RWPE1 (cell line): Measurements from ENCODE around the gene ZNF266.
A peak's percentile ranks its signal among the peaks of the same experiment; 100 is the strongest.

Experiments
- CTCF ChIA-PET: fragments of 350-600 bp; sonication (Branson Sonifier 250); formaldehyde crosslinking; extraction: SDS; loops from one replicate; lab custom pipeline; 2021; lab: Yijun Ruan, JAX
- POLR2A ChIA-PET: fragments of 400-600 bp; formaldehyde crosslinking; extraction: SDS; loops from one replicate; lab custom pipeline; 2020; ENCODE audit warnings: antibody characterized with exemption; ENCODE audit not compliant: low non-redundant PET; lab: Yijun Ruan, JAX
- DNase-seq: peaks from one replicate; pipeline ENCODE4 v3.0.0; 2012; ENCODE audit warnings: low spot score
- H3K27ac ChIP-seq: fragments of 450-650 bp; 2 replicates; pipeline ENCODE4 v1.5.1; 2017
- TF ChIP-seq, protein P1 (sequence below): fragments of 450-650 bp; conservative IDR thresholded peaks from 2 replicates; pipeline ENCODE4 v1.5.1; 2017; ENCODE audit warnings: low read depth, mild to moderate bottlenecking

Gene ZNF266

DNA sequence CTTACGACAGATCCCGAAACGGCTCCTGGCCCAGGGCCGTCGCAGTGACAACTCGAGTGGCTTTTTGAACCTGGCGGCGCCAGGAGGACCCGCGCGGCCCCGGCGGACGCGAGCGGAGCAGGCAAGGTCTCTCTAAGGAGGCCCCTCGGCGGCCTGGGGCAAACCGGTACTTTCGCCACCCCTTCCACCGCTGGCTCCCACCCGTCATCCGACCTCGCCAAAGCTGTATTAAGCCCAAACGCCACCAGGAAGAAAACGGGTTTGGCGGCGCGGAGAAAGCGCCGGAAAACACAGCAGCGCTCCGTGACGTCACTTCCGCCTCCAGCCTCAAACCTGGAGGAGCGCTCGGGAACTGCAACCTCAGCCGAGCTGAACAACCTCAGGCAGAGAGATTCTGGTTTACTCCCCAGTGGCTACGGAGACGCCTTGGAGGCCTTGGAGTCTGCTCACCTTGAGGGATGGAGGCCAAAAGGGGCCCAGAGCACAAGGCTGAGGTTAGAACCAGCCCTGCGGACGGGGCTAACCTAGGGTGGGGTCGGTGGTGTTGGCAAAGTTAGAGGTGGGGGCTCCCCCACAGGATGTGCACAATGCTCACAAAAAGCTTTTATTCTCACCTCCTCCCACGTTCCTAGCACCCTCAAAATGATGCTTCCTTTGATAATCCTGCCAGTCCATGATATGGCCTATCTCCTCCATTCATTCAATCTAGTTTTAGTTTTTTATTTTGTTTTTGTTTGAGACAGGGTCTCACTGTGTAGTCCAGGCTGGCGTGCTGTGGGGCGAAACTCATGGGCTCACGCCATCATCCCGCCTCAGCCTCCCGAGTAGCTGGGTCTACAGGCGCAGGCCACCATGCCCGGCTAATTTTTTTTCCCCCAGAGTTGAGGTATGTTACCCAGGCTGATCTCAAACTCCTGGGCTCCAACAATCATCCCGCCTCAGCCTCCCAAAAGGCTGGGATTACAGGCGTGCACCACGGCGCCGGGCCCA lies at the start of gene ZNF266:
TSS of gene ZNF266 (minus strand) at position 295 of the 990 bp plus-strand sequence. CDS start 15,484 bp downstream, outside the sequence.
- H3K27ac ChIP-seq = peak within 1 kb of the TSS; percentile 81
- DNase-seq = peak; percentile 92
- ChIA-PET POLR2A (no interaction called here), CTCF (interaction anchor here (0.6 to 1.1 kb wide), 5 partner anchors 19 to 1088 kb away, joined by 3 read pairs; no protein-coding TSS in a partner anchor)
- TF ChIP-seq, protein P1, sequence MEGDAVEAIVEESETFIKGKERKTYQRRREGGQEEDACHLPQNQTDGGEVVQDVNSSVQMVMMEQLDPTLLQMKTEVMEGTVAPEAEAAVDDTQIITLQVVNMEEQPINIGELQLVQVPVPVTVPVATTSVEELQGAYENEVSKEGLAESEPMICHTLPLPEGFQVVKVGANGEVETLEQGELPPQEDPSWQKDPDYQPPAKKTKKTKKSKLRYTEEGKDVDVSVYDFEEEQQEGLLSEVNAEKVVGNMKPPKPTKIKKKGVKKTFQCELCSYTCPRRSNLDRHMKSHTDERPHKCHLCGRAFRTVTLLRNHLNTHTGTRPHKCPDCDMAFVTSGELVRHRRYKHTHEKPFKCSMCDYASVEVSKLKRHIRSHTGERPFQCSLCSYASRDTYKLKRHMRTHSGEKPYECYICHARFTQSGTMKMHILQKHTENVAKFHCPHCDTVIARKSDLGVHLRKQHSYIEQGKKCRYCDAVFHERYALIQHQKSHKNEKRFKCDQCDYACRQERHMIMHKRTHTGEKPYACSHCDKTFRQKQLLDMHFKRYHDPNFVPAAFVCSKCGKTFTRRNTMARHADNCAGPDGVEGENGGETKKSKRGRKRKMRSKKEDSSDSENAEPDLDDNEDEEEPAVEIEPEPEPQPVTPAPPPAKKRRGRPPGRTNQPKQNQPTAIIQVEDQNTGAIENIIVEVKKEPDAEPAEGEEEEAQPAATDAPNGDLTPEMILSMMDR = peak; percentile 64

DNA sequence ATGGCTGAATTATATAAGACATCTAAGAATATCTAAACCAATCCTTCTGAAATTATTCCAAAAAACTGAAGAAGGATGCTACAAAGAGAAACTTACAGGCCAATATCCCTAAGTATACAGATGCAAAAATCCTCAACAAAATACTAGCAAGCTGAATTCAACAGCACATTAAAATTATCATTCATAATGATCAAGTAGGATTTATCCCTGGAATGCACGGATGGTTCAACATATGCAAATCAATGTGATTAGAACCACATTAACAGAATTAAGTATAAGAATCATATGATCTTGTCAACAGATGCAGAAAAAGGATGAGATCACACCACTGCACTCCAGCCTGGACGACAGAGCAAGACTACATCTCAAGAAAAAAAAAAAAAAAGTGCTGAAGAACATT lies 49.8 kb upstream of the ZNF266 start:
- CTCF ChIA-PET = interaction anchor here (0.5 to 0.7 kb wide), 2 partner anchors 297 to 320 kb away, joined by 3 to 5 read pairs; no protein-coding TSS in a partner anchor
- POLR2A ChIA-PET = no interaction called here
- TF ChIP-seq, protein P1 = no peak
- DNase-seq = no peak
- H3K27ac ChIP-seq = no peak overlapping the region

DNA sequence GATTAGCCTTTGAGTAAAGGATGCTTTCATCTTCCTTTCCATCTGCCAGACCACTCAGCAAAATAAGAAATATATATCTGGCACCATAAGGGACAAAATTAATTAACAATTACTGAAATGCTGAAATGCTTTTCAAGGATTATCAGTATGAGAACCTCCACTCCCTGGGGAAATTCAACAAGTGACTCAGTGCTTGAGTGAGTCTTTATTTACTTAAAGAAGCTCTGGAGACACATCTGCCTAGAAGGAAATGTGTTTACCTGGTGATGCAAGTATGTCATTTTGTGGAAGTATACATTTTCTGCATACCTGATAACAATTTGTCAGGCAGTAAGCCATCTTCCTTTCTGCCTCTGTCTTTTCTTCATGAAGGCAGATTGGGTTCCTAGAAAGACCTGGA lies 39.6 kb upstream of the ZNF266 start:
- H3K27ac ChIP-seq = no peak overlapping the region
- no peak for DNase-seq
- CTCF ChIA-PET = no interaction called here
- TF ChIP-seq, protein P1 = no peak
- POLR2A ChIA-PET = no interaction called here

DNA sequence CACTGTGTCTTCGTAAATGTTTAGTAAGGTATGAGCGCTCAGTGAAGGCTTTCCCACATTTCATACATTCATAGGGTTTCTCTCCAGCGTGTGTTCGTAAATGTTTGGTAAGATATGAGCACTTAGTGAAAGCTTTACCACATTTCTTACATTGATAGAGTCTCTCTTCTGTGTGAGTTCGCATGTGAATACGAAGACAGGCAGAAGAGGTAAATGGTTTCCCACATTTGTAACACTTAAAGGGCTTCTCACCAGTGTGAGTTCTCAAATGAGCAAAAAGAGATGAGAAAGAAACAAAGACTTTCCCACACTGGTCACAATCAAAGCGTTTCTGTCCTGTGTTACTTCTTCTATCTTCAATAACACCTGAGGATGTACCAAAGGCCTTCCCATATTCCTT lies 31.8 kb upstream of the ZNF266 start:
- TF ChIP-seq, protein P1 = no peak
- no peak for DNase-seq
- H3K27ac ChIP-seq = no peak overlapping the region
- ChIA-PET POLR2A (no interaction called here), CTCF (no interaction called here)

DNA sequence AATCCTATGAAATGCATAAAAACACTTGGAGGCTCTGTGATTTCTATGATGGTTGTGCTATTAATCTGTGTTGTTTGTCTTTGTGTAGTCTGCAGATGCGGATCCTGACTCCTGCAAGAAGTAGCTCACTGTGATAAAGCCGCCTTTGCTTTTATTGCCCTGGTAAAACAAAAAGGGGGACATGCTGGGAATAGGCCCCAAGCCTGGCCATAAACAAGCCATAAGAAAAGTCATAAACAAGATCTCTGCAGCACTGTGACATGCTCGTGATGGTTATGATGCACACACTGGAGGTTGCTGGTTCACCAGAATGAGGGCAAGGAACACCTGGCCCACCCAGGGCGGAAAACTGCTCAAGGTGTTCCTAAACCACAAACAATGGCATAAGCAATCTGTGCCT lies 26.6 kb upstream of the ZNF266 start:
- no peak overlapping the region for H3K27ac ChIP-seq
- POLR2A ChIA-PET = no interaction called here
- TF ChIP-seq, protein P1 = no peak
- DNase-seq = no peak
- CTCF ChIA-PET = no interaction called here

DNA sequence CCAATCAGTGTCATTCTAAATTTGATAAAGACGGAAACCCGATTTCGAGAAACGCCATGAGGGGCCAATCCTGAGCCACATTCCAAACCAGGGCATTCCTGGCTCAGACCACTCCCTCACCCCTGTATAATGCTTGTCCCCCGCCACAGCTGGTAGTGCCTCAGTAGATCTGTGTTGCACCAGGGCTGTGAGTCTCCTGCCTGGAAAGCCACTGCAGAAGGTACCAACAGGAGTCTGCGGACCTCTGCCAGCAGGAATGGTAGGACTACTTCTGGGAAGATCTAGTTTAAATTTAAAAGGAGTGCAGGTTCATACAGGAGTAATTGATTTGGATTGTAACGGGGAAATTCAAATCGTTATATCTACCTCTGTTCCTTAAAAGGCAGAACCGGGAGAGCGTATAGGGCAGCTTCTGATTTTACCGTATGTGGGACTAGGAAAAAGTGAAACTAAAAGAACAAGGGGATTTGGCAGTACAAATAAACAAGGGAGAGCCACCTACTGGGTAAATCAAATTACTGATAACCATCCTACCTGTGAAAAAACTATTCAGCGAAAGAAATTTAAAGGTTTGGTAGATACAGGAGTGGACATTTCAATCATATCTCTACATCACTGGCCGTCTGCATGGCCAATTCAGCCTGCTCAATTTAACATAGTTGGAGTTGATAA lies 20.8 kb upstream of the ZNF266 start:
- TF ChIP-seq, protein P1 = no peak
- ChIA-PET CTCF (no interaction called here), POLR2A (no interaction called here)
- H3K27ac ChIP-seq = no peak overlapping the region
- no peak for DNase-seq
